Activated T-helper 2 cell treated with anti-CD3 and anti-CD28 coated beads, Interferon-gamma antibody, Interleukin-2, Interleukin-4, amounts not matched to agents 10 μg/mL and 5 μg/mL and 100 μg/mL, durations not matched to agents 14 hours and 24 hours and 36 hours (primary cell): ENCODE measurements around the gene SMIM28. TPM values are rescaled to one million over a fixed set of nuclear protein-coding genes. Genes with fewer than 3 reads are reported as not detected.

Source experiments
- DNase-seq: peaks from one replicate; pipeline ENCODE4 v3.0.0; 2021; ENCODE audit warnings: low spot score
- H3K27ac Mint-ChIP-seq: one replicate; pipeline ENCODE4 v1.8.0; 2021; ENCODE audit warnings: mixed read lengths
- H3K27me3 Mint-ChIP-seq: one replicate; pipeline ENCODE4 v1.8.0; 2021; ENCODE audit warnings: low read depth, mixed read lengths
- H3K36me3 Mint-ChIP-seq: one replicate; pipeline ENCODE4 v1.8.0; 2021; ENCODE audit warnings: low read depth, mixed read lengths
- H3K4me1 Mint-ChIP-seq: one replicate; pipeline ENCODE4 v1.8.0; 2021; ENCODE audit warnings: low read depth, mixed read lengths
- H3K4me3 Mint-ChIP-seq: one replicate; pipeline ENCODE4 v1.8.0; 2021; ENCODE audit warnings: low read depth, mild to moderate bottlenecking, moderate library complexity, mixed read lengths
- H3K9me3 Mint-ChIP-seq: one replicate; pipeline ENCODE4 v1.8.0; 2021; ENCODE audit warnings: mixed read lengths
- intact Hi-C: fragments of 100-400 bp; cut with micrococcal nuclease; formaldehyde crosslinking; loops from one replicate; pipeline ENCODE4 v1.15.1; 2023
- total RNA-seq: library from RNA; stranded (reverse); gene quantifications from 2 replicates; pipeline ENCODE4 v1.2.3, GENCODE V29; 2022

SMIM28 gene
- total RNA-seq, 1 donor from 2014 or later, result not detected

DNA sequence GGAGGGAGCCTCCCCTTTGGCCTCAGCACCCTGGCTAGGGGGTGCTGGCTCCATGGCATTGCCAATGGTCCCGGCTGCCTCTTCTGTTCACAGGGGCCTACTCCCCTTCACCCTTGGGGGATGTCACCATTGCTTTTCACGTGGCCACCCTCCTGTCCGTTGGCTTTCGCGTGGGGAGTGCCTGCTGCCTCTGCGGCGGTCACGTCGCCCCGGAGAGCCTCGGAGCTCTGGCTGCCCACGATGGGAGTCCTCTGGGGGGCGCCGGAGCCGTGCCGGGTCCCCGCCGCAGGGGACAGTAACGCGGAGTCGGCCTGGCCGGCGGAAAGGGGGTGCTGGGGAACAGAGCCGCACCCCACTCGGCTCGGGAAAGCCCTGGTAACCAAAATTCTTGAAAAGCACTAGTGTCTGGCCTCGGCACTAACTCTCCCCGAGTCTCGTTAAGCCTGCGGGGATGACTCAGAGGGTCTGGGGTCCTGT lies 25.7 kb downstream of the SMIM28 start:
- DNase-seq, result peak; percentile 18
- H3K27me3 Mint-ChIP-seq, result peaks cover 13% of the 10 kb centered on the region
- H3K4me3 Mint-ChIP-seq, result peak overlapping the region; percentile 66
- intact Hi-C loops, result loop anchor here (10.0 kb wide), 2 partner anchors 289 to 371 kb away; partner anchors contain the start of gene CCDC28A
- H3K36me3 Mint-ChIP-seq, result peaks cover 20% of the 10 kb centered on the region
- H3K9me3 Mint-ChIP-seq, result no peaks in the 10 kb centered on the region
- H3K4me1 Mint-ChIP-seq, result peaks cover 16% of the 10 kb centered on the region
- peak overlapping the region; percentile 4 for H3K27ac Mint-ChIP-seq

DNA sequence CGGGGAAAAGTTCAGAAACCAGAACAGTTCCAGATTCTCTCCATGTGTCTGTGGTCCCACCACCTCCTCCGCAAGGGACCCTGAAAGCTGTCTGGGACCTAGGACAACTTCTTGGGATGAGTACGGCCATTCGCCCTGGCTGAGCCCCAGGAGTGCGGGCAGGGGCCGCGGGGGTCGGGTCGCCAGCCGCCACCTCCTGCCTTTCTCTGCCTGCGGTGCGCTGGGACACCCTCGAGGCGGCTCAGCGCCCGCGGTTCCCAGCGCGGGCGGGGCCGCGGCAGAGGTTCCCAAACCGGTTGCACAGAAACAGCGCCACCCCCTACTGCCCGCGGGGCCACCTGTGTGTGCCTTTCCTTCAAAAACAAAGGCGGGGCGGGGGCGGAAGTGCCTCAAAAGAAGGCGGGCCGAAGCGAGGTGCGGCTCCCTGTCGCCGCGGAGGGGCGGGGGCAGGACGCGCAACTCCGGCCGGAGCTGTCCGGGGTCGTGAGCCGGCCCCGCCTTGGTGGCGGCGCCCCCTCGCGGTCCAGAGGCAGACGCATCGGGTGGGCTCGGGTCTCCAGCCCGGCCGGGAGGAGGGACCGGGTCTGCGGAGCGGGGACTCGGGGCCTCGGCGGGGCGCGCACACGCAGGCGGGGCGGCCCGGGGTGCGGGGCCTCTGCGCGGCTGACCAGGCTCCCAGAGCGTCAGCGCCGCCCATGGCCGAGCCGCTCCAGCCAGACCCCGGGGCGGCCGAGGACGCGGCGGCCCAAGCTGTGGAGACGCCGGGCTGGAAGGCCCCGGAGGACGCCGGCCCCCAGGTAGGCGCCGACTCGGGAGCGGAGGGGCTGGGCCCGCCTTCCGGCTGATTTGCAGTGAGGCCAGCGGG lies 26.3 kb downstream of the SMIM28 start, which contains the start of gene HEBP2:
Gene HEBP2 (plus strand): TSS at position 423 of the 865 bp plus-strand sequence. CDS start 273 bp downstream, at position 696.
- peak; percentile 84 for DNase-seq
- H3K27ac Mint-ChIP-seq, result peak within 1 kb of the TSS; percentile 26
- H3K4me1 Mint-ChIP-seq, result peaks cover 18% of the 10 kb centered on the region
- H3K27me3 Mint-ChIP-seq, result peaks cover 13% of the 10 kb centered on the region
- intact Hi-C loops, result loop anchor here (10.0 kb wide), 2 partner anchors 289 to 371 kb away; partner anchors contain the start of gene CCDC28A
- H3K36me3 Mint-ChIP-seq, result peaks cover 27% of the 10 kb centered on the region
- H3K4me3 Mint-ChIP-seq, result peak within 1 kb of the TSS; percentile 77
- no peaks in the 10 kb centered on the region for H3K9me3 Mint-ChIP-seq

DNA sequence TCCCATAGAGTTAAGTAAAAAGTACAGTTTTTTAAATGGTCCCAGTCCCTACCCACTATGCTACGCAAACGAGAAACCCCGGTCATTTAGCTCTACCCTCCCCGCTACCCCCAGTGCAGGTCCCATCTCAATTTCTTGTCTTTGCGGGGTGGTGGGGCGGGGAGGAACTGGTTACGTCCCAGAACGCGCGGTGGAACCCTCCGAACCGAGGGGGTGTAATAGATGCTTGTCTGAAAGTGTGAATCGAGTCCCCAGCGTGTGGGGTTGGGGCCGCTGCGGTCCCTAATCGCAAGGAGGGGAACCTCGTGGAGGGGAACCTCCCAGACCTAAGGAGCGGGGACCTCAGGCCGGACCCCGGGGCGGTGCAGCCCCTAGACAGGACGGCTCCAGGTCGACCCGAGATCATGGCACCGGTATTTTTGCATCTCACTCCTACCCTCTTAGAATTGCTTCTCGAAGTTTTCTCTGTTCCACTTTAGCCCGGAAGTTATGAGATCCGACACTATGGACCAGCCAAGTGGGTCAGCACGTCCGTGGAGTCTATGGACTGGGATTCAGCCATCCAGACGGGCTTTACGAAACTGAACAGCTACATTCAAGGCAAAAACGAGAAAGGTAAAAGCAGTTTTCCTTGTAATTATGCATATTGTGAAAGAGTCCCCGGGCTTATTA lies 27.1 kb downstream of the SMIM28 start:
- Mint-ChIP-seq H3K27me3 (peaks cover 13% of the 10 kb centered on the region), H3K9me3 (no peaks in the 10 kb centered on the region), H3K4me1 (peaks cover 20% of the 10 kb centered on the region), H3K36me3 (peaks cover 34% of the 10 kb centered on the region), H3K4me3 (peak overlapping the region; percentile 77), H3K27ac (peak overlapping the region; percentile 26)
- DNase-seq, result no peak
- intact Hi-C loops, result loop anchor here (10.0 kb wide), 2 partner anchors 290 to 370 kb away; partner anchors contain the start of gene CCDC28A

DNA sequence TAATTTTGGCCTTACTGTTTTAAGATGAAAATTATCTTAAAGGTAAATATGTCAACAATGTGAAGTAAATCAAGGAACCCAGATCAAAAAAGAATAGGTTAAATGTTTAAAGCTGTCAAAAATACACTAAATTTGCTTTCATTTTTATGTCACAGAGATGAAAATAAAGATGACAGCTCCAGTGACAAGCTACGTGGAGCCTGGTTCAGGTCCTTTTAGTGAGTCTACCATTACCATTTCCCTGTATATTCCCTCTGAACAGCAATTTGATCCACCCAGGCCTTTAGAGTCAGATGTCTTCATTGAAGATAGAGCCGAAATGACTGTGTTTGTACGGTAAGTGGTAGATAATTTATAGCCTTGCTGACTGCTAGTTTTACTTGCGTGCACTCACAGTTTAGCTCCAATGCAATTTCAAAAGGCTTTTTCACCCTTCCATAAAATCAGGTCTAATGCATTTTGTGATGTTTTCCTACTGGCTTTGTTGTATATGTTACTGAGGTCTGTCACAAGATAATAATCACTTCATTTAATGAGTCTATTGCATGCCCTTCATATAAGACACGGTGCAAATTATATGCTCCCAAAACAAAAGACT lies 28.2 kb downstream of the SMIM28 start:
- Mint-ChIP-seq H3K27ac (no peak overlapping the region), H3K27me3 (peaks cover 13% of the 10 kb centered on the region), H3K36me3 (peaks cover 38% of the 10 kb centered on the region), H3K9me3 (no peaks in the 10 kb centered on the region), H3K4me1 (peaks cover 23% of the 10 kb centered on the region), H3K4me3 (no peak overlapping the region)
- DNase-seq, result no peak
- intact Hi-C loops, result loop anchor here (10.0 kb wide), 2 partner anchors 291 to 369 kb away; partner anchors contain the start of gene CCDC28A

DNA sequence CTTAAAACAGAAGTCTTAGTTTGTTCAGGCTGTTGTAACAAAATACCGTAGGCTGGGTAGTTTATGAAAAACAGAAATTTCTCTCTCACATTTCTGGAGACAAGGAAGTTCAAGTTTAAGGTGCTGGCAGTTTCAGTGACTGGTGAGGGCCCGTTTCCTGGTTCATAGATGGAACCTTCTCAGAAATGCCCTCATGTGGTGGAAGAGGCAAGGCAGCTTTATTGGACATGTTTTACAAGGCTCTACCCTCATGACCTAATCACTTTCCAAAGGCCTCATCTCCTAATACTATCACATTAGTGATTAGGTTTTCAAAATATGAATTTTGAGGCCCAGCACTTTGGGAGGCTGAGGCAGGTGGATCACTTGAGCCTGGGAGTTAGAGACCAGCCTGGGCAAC lies 28.7 kb downstream of the SMIM28 start:
- H3K36me3 Mint-ChIP-seq, result peaks cover 42% of the 10 kb centered on the region
- peaks cover 12% of the 10 kb centered on the region for H3K27me3 Mint-ChIP-seq
- H3K27ac Mint-ChIP-seq, result no peak overlapping the region
- intact Hi-C loops, result loop anchor here (10.0 kb wide), 2 partner anchors 292 to 368 kb away; partner anchors contain the start of gene CCDC28A
- H3K9me3 Mint-ChIP-seq, result no peaks in the 10 kb centered on the region
- H3K4me3 Mint-ChIP-seq, result no peak overlapping the region
- peaks cover 27% of the 10 kb centered on the region for H3K4me1 Mint-ChIP-seq
- DNase-seq, result no peak

DNA sequence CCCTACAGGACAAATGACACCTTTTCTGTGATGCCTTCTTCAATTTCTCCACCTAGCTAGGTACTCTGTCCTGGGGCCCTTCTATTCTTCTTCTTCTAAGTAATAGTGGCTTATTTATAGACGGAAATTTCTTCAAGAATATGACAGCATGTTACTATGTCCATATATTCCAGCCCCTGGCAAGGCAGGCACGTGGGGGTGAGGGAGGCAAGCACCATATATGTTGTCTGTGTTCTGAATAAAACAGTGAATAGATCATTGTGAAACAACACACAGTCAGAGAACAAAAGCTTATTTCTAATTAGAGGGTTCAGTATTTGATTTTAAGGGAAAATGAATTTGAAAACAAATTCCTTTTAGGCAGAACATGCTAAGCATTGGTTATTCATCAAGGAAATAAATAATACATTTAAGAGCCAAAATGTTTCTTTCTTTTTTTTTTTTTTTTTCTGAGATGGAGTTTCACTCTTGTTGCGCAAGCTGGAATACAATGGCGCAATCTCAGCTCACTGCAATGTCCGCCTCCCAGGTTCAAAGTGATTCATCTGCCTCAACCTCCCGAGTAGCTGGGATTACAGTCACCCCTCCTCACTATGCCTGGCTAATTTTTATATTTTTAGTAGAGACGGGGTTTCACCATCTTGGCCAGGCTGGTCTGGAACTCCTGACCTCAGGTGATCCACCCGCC lies 32.5 kb downstream of the SMIM28 start:
- no peak overlapping the region for H3K27ac Mint-ChIP-seq
- peaks cover 24% of the 10 kb centered on the region for H3K4me1 Mint-ChIP-seq
- intact Hi-C loops, result no loop called here
- DNase-seq, result no peak
- no peaks in the 10 kb centered on the region for H3K27me3 Mint-ChIP-seq
- H3K36me3 Mint-ChIP-seq, result peaks cover 64% of the 10 kb centered on the region
- H3K4me3 Mint-ChIP-seq, result no peak overlapping the region
- no peaks in the 10 kb centered on the region for H3K9me3 Mint-ChIP-seq

DNA sequence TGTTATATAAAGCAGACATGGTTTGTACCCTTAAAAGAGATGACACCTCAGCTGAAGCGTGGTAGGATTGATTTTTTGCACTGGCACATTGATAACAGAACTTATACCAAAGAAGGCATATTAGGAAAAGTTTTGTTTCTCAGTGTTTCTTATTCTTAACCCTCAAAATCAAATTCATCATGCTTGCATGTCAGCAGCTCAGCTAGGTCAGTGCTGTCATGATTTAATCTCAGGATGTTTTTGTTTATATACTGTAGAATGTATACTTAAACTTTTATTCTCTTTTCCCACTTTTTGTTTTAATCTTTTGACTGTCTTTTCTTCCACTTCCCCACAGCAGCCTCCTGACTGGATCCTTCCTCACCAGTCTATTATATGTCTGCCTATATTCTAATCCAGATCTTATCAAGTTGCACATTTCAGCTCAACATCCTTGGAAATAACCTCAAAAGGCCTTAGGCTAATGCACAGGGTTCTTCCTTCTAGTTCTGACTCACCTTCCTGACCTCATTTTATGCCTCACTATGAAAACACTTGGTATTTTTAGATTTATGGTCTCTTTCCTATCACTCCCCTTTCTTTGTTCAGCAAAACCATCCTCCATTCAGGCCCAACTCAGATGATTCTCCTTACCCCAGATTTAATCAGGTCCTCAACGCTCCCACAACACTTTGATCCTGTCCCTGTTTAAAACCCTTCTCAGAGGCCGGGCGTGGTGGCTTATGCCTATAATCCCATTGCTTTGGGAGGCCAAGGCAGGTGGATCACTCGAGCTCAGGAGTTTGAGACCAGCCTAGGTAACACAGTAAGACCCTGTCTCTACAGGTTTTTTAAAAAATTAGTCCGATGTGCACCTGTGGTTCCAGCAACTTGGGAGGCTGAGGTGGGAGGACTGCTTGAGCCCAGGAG lies 33.5 kb downstream of the SMIM28 start:
- Mint-ChIP-seq H3K27me3 (no peaks in the 10 kb centered on the region), H3K4me1 (peaks cover 17% of the 10 kb centered on the region), H3K9me3 (no peaks in the 10 kb centered on the region), H3K4me3 (no peak overlapping the region), H3K36me3 (peaks cover 61% of the 10 kb centered on the region), H3K27ac (peak overlapping the region; percentile 74)
- intact Hi-C loops, result loop anchor here (1.0 kb wide), 1 partner anchor 44 kb away; no protein-coding TSS in a partner anchor
- no peak for DNase-seq

DNA sequence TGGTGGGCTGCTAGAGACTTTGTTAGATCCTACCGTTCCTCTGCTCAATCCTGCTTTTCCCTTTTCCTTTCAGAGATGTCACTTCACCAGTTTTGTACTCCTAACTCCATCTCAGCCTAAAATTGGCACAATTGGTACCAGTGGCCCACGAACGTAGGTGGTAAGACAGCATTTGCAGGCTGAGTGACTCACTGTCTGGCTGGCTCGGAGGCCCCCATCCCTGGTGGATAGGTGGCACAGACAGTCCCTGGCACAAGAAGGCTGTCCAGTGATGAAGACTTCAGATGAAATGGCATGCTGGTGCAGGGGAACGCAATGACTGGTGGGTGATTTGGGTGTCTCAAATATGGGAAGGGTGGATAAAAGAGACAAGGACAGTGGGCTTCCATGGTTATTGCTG lies 37.4 kb downstream of the SMIM28 start:
- Mint-ChIP-seq H3K36me3 (peaks cover 40% of the 10 kb centered on the region), H3K9me3 (no peaks in the 10 kb centered on the region)

DNA sequence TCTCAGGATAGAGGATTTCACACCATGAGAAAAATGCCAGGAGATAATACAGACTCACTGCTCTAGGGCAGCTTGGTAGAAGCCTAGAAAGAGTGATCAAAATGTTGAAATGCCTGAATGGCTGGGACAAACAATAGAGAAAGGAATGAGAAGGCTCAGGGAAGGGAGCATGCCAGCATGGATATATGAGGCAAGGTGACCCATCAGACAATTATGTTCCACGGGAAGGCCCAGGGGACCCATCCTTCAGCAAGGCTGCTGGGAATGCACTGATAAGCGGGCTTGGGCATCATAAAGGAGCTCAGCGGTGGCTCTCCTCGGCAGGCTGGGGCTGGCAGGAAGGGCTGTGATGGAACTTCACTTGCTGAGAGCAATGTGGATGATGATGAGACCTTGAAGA lies 38.5 kb downstream of the SMIM28 start:
- no peak for DNase-seq
- Mint-ChIP-seq H3K4me1 (peaks cover 9% of the 10 kb centered on the region), H3K4me3 (no peak overlapping the region), H3K27me3 (no peaks in the 10 kb centered on the region), H3K36me3 (peaks cover 38% of the 10 kb centered on the region), H3K27ac (no peak overlapping the region), H3K9me3 (no peaks in the 10 kb centered on the region)
- intact Hi-C loops, result no loop called here

More for the DNA sequence above, 37.4 kb downstream of the SMIM28 start:
- Mint-ChIP-seq H3K4me1 (peaks cover 14% of the 10 kb centered on the region), H3K27ac (no peak overlapping the region), H3K4me3 (no peak overlapping the region), H3K27me3 (no peaks in the 10 kb centered on the region)
- intact Hi-C loops, result no loop called here
- no peak for DNase-seq

DNA sequence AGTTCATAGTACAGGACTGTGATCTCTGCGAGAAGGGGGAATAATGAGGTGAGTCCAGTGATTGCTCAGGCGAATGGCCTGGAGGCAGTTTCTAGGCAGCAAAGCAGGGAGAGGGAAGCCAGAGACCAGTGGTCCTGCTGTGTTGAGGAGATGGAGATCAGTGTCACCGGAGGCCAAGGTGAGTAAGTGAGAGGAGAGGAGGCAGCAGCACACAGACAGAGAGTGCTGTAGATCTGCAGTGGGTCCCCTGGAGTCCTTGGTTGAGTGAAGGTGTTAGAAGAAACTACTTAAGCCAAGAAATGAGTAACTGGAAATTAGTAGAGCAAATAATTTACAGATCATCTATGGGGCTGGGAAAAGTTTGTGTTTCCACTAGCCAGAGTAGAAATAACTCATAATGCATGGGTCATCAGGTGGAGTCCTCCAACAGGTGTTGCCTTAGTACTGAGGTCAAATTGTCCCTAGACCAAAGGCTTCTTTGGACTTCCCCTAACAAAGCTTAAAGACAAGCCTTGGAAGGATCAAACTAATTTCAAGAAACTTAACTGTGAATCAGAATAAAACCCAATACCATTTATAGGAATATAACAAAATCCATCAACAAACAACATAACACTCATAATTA lies 39.9 kb downstream of the SMIM28 start:
- H3K9me3 Mint-ChIP-seq, result no peaks in the 10 kb centered on the region

DNA sequence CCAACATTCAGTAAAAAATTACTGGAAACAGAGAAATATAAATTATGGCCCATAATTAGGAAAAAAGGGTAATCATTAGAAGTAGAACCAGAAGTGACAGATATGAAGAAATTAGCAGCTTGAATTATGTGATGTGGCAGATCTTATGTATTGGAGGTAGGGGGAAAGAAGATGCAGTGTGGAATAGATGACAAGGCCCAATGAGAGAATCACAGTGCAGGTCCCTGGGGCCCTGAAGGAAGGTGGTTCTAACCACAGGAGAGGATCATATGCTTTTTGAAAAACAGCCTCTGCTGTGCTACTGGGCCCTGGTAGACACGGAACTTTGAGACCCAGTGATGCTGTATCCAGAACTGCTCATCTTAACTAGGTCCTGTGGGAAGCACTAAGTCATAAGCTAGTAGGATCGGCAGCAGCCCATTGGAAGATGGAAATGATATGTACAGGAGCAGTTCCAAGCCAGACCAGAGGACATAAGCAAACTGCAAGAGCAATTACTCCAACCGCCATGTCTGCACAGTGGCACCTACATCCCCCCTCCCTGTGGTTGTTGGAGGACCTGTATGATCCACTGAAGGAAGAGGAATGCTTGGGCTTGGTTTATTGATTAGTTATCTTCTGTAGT lies 40.5 kb downstream of the SMIM28 start:
- Mint-ChIP-seq H3K27ac (no peak overlapping the region), H3K4me1 (peaks cover 4% of the 10 kb centered on the region)
- intact Hi-C loops, result no loop called here

More for the DNA sequence above, 39.9 kb downstream of the SMIM28 start:
- DNase-seq, result no peak
- intact Hi-C loops, result no loop called here
- H3K27me3 Mint-ChIP-seq, result no peaks in the 10 kb centered on the region
- no peak overlapping the region for H3K27ac Mint-ChIP-seq
- no peak overlapping the region for H3K4me3 Mint-ChIP-seq
- peaks cover 2% of the 10 kb centered on the region for H3K4me1 Mint-ChIP-seq
- peaks cover 27% of the 10 kb centered on the region for H3K36me3 Mint-ChIP-seq

More for the DNA sequence above, 40.5 kb downstream of the SMIM28 start:
- Mint-ChIP-seq H3K36me3 (peaks cover 21% of the 10 kb centered on the region), H3K4me3 (no peak overlapping the region), H3K9me3 (no peaks in the 10 kb centered on the region), H3K27me3 (no peaks in the 10 kb centered on the region)
- no peak for DNase-seq
